Stimulated activated CD4-positive, alpha-beta T cell treated with anti-CD3 and anti-CD28 coated beads, Interleukin-4, amount 100 ng/mL, for 48 hours (primary cell): ENCODE measurements around the gene NFKBIE.

ENCODE experiments used
- DNase-seq, 2 donors: peaks; one replicate each; pipeline ENCODE4 v3.0.0-alpha.2; 2020; ENCODE audit warnings: low read depth in 2 of 2

NFKBIE gene

DNA sequence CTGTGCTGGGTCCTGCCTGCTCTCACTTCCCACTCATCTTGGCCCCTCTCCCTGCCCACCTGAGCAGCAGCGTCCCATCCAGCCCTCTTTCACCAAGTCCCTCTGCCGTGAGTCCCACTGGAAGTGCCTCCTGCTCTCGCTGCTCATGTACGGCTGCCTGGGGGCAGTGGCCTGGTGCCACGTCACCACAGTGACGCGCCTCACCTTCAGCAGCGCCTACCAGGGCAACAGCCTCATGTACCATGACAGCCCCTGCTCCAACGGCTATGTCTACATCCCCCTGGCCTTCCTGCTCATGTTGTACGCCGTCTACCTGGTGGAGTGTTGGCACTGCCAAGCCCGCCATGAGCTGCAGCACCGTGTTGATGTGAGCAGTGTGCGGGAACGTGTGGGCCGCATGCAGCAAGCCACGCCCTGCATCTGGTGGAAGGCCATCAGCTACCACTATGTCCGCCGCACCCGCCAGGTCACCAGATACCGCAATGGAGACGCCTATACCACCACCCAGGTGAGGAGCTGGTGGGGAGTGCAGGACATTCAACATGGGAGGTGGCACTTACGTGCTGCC is 7.7 kb upstream of the NFKBIE start:
- no peak for DNase-seq

GRCh38 chr6:44272529-44272928 is 7.2 kb upstream of the NFKBIE start:
- no peak for DNase-seq

DNA sequence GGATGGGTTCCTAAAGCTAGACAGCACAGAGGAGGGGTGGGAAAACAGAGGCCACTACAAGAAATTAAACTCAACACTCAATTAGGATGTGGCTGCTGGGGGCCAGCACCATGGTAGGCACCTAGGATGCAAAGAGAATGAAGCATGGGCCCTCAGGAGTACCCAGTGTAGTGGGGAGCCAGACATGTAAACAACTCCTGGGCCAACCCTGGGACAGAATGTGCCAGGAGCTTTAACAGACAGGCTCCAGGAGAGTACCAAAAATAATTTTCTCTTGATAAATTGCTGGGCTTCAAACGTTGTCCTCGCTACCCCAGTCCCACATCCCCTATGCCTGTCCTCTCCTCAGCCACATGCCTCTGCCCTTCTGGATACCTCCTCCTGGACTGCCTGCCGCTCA is 6.6 kb upstream of the NFKBIE start:
- no peak for DNase-seq

DNA sequence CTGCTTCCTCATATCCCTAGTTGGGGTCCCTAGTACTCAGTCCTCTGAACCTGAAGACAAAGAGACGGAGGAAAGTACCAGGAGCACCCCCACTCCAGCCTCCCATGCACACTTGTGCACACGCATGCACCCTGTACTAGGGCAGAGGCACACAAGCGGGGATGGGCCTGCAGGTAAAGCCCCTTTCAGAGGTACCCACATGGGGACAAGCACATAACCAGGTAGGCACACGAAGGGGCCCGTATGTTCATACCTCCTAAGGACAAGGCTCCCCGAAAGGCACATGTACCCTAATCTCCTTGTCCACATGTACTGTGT is 6.0 kb upstream of the NFKBIE start:
- DNase-seq: no peak

DNA sequence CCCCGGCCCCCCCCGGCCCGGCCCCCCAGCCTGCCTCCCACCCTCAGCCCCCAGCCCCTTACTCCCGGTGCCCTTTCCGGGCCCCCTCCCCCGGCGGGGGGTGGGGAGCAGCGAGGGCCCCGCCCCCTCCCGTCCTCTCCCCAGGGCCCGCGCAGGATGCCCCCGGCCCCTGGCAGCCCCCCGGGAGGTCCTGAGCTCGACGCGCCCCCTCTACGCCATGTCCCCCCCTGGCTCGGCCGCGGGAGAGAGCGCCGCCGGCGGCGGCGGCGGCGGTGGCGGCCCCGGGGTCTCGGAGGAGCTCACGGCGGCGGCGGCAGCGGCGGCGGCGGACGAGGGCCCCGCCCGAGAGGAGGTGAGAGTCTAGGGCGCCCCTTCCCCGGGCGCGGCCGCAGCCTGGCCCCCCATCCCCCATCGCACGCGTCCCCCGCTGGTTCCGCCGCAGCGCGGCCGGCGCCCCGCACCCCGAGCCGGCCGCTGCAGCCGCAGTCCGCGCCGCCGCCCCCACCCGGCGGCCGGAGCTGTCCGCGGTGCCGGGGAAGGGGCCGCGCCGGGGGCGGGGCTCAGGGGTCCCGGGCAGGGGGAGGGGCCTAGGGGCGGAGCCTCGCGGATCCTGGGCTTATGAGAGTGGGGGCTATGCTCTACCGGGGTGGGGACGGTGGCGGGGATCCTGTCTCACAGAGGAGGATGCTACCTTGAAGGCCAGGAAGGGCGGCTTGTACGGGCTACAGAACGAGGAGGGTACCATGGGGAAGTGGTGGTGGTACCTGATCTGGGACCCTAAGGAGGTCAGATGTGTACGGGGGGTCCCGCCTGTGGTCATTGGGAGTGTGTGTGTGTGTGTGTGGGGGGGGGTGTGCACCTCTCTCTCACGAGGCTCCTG is 5.4 kb upstream of the NFKBIE start:
- no peak for DNase-seq

DNA sequence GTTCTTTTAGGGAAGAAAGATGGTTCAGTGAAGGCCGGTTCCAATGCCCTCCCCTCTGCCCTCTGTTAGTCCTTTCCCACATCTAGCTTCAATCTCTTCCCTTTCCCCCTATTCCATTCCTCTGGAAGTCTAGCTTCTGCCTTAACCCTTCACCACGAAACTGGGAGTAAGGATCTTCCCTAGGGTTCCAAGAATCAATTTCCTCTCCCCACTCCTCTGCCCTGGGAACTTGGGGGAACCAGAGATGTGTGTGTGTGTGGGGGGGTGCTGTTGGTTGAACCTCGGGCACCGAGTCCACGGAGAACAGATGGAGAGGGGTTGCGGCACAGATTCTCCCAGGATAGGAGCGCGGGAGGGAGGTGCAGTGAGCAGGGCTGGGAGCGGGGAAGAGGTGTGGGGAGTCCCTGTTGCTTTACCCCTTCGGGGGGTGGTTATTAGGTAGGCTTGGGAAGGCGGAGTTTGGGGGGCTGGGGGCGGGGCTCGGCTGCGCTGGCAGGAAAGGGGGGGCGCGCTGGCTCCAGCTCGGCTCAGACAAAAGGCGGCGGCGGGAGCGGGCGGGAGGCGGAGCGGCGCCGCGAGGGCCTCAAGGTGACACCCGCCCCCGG is 4.7 kb upstream of the NFKBIE start, which contains the start of gene TMEM151B:
Gene TMEM151B (plus strand): TSS at position 530 of the 605 bp plus-strand sequence. CDS start 293 bp downstream, outside the sequence.
- no peak for DNase-seq

GRCh38 chr6:44269178-44269920 is 4.0 kb upstream of the NFKBIE start:
- DNase-seq: no peak

DNA sequence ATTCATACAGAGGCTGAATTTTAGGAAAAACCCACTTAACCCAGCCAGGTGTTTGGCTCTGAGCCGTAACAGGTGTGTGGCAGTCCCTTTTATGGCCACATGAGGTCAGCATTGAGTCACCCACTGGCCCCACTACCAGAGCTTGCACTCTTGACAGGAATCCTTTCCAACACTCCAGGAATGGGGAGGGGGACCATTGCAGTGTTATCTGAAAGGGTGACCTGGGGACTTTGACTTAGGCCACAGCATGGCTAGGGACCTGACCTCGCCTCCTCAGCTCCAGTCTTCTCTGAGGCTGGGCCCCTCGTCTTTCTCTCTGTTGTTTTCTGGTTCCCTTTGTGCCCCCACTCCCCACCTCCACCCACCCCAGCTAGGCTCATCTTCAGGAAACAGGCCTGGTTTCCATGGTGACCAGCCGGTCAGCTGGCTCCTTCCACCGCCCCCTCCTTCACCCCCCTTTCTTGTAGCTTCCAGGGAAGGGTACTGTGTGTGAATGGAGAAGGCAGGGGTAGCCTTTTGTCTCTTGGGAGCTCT is 2.8 kb upstream of the NFKBIE start:
- DNase-seq: peak; percentile 52 to 53

- no peak for DNase-seq
These were observed 1.9 kb upstream of the NFKBIE start for GRCh38 chr6:44267252-44267651.

DNA sequence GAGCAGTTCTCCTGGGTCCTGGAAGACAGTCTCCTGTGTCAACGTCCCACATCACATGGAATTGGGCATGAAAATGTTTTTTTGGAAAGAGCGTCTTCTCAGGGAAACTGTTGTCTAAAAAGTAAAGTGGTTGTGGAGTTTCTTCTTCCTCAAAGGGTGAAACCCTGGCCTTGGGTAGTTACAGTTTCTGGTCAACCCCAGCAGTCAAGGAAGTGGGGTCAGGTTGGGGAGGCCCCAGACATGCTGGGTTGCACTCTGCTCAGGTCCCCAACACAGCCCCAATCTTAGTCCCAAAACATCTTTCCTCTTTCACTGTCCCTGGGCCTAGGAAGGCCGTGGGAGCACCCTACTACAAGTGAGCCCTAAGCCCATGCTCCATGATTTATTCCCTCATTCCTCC is 996 bp upstream of the NFKBIE start:
- DNase-seq: no peak

DNA sequence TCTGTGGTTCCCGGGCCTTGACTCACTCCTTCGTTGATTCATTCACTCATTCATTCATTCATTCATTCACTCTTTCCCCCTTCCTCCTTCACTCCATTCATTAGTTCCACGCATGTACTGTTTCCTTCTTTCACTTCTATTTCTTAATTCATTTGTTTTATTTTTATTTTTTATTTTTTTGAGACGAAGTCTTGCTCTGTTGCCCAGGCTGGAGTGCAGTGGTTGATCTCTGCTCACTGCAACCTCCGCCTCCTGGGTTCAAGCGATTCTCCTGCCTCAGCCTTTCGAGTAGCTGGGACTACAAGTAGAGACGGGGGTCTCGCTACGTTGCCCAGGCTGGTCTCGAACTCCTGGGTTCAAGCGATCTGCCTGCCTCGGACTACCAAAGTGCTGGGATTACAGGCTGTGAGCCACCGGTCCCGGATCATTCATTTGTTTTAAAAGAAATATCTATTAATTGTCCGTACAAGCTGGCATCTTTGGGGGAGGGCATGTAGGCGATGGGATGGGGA is 427 bp upstream of the NFKBIE start:
- no peak for DNase-seq

DNA sequence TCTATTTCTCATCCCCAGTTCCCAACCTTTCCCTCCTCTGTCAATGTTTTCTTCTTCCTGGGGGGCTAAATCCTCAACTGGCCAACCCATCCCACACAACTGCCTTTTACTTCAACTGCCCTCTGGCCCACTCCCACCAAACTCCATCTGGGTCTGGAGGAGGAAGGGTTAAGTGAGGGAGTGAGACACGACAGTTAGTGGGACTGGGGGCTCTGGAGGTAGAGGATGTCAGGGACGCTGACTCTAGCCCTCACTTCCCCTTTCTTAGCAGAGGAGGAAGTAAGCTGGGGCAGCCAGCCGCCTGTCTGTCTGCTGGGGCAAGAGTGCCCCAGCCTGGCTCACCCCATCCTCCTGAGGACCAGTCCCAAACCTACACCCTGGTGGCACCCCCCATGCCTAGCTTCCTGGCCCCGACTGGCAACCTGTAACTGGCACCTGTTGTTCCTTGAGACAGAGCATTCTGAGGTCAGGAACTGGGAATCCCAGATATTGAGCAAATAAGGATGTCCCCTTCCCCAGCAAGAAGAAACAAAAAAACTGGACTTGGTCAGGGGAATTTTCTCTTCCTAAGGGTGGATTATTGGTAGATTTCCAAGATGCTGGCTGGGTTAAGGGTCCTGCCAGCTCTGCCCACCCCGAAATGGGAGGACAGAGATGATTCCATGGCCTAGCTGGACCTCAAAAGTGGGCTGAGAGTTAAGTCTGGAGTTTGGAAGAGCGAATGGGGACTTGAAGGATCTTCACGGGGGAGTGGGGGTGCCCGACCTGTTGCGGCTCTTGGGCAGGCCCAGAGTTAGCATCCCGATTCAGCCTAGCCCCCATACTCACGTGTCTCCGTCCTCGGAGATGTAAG is 971 bp downstream of the NFKBIE start:
- DNase-seq: peak in 1 of 2 donors; percentile 33

- DNase-seq: no peak
These were observed 1.8 kb downstream of the NFKBIE start for GRCh38 chr6:44263354-44264100.

- DNase-seq: no peak
These were observed 2.6 kb downstream of the NFKBIE start for GRCh38 chr6:44262467-44263353.

GRCh38 chr6:44261581-44261980 is 3.8 kb downstream of the NFKBIE start:
- no peak for DNase-seq

DNA sequence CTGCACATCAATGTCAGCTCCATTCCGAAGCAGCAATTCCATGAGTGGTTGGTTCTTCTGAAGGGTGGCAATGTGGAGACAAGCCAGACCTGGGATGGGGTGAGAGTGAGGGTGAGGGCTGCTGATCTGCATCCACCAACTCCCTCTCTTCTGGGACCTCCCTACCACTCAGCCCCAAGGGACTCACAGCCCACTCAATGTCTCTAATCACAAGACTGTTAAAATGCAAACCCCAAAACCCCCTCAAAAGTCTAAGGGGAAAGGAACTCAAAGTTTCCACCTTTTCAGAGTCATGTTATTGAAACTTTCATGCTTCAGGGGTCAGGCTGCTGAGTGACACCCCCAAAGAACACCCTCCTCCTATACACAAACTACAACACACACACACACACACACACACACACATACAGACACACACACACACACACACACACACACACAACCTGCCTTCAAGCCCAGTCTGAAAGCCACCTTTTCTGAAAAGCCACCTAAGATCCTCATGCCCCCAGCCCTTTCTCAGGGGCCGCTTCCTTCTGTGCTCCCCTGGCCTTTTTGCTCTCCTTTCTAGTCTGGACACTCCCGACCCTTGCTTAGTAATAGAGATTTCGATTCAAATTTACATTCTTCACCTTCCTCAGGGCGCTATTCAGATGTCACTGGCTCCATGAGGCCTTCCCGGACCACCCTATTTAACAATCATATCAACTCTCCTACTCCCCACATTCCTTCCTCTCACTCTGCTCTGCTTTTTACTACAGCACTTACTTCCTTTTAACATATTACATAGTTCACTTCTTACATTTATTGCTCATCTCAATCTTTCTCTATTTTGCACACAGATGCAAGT is 4.7 kb downstream of the NFKBIE start:
- no peak for DNase-seq

- DNase-seq: no peak
These were observed 5.3 kb downstream of the NFKBIE start for GRCh38 chr6:44260011-44260410.

- DNase-seq: no peak
These were observed 6.4 kb downstream of the NFKBIE start for GRCh38 chr6:44258921-44259320.
